Keratinocyte (primary cell): ENCODE results near the gene PLCXD1. TPM values are rescaled to one million over a fixed set of nuclear protein-coding genes. Genes with fewer than 3 reads are reported as not detected.

ENCODE experiments used
- DNase-seq: peaks from one replicate; pipeline ENCODE4 v3.0.0-alpha.2; 2011; ENCODE audit warnings: low read depth, missing footprints, low spot score
- FAIRE-seq: peaks from 2 replicates; lab custom pipeline; 2011; peaks lifted over from hg19 to GRCh38; lab: Jason Lieb, UNC
- H2AFZ ChIP-seq: 2 replicates; pipeline ENCODE4 v1.6.0; 2012; ENCODE audit warnings: low read length, control low read depth, inconsistent platforms; ENCODE audit not compliant: control insufficient read depth
- H3K27ac ChIP-seq: 2 replicates; pipeline ENCODE4 v1.5.1; 2011; ENCODE audit warnings: low read length; ENCODE audit not compliant: control insufficient read depth, insufficient read depth
- H3K27me3 ChIP-seq: 3 replicates; pipeline ENCODE4 v1.6.0; 2011; ENCODE audit warnings: low read length; ENCODE audit not compliant: control insufficient read depth, insufficient read depth; ENCODE audit errors: extremely low read depth
- H3K36me3 ChIP-seq, 2 experiments: 2 replicates in 1 of 2; 3 replicates in 1 of 2; pipeline ENCODE4 v1.5.1; 2011; ENCODE audit warnings: low read length in 2 of 2, mild to moderate bottlenecking in 1 of 2; ENCODE audit not compliant: control insufficient read depth in 2 of 2, insufficient read depth in 2 of 2; ENCODE audit errors: extremely low read depth in 1 of 2
- H3K4me1 ChIP-seq: 3 replicates; pipeline ENCODE4 v1.5.1; 2011; ENCODE audit warnings: low read length; ENCODE audit not compliant: control insufficient read depth, insufficient read depth; ENCODE audit errors: extremely low read depth
- H3K4me2 ChIP-seq: 3 replicates; pipeline ENCODE4 v1.6.0; 2011; ENCODE audit warnings: low read depth, low read length; ENCODE audit not compliant: control insufficient read depth, insufficient read depth; ENCODE audit errors: extremely low read depth
- H3K4me3 ChIP-seq, 3 experiments: fragments of 200-600 bp in 1 of 3; sonication (generic) in 1 of 3; 2 replicates in 2 of 3; 3 replicates in 1 of 3; pipeline ENCODE4 v1.5.1; 2011 to 2016; ENCODE audit warnings: low read length in 3 of 3, mild to moderate bottlenecking in 3 of 3, control low read depth in 2 of 3, inconsistent platforms in 1 of 3, low read depth in 1 of 3, mixed read lengths in 1 of 3, mixed run types in 1 of 3, moderate library complexity in 1 of 3; ENCODE audit not compliant: control insufficient read depth in 2 of 3, insufficient read depth in 2 of 3; ENCODE audit errors: extremely low read depth in 1 of 3
- H3K79me2 ChIP-seq: 2 replicates; pipeline ENCODE4 v1.6.0; 2012; ENCODE audit warnings: low read length; ENCODE audit not compliant: control insufficient read depth, insufficient read depth
- H3K9ac ChIP-seq: 3 replicates; pipeline ENCODE4 v1.6.0; 2011; ENCODE audit warnings: low read length; ENCODE audit not compliant: control insufficient read depth, insufficient read depth; ENCODE audit errors: extremely low read depth
- H3K9me1 ChIP-seq: 3 replicates; pipeline ENCODE4 v1.6.0; 2011; ENCODE audit warnings: low read length; ENCODE audit not compliant: control insufficient read depth, insufficient read depth; ENCODE audit errors: extremely low read depth
- H3K9me3 ChIP-seq: 2 replicates; pipeline ENCODE4 v1.5.1; 2012; ENCODE audit warnings: low read depth, low read length; ENCODE audit not compliant: control insufficient read depth
- H4K20me1 ChIP-seq: 3 replicates; pipeline ENCODE4 v1.6.0; 2011; ENCODE audit warnings: low read length; ENCODE audit not compliant: control insufficient read depth, insufficient read depth; ENCODE audit errors: extremely low read depth
- EZH2 ChIP-seq: IDR thresholded peaks from one replicate; pipeline ENCODE4 v1.6.1; 2012; ENCODE audit warnings: inconsistent platforms, mild to moderate bottlenecking, low read length, moderate library complexity
- dilution Hi-C: fragments of 300-500 bp; cut with MboI; formaldehyde crosslinking; loops from one replicate; pipeline ENCODE4 v1.7.0; 2020; ENCODE audit warnings: low sequenced_read_pairs; ENCODE audit not compliant: extremely low pct_ligation_motif_present
- polyA plus RNA-seq, 5 experiments: library from polyadenylated mRNA; depleted of rRNA in 3 of 5; stranded (reverse) in 3 of 5; stranded (forward) in 1 of 5; unstranded in 1 of 5; fragments of >200 nt; gene quantifications; 1 replicate in 1 of 5; 2 replicates in 3 of 5; 3 replicates in 1 of 5; pipeline versions ENCODE4 v1.2.1 to v1.2.3, GENCODE V29; 2011 to 2012; ENCODE audit warnings: missing spikeins in 2 of 5, low read depth in 1 of 5, low replicate concordance in 1 of 5
- TF ChIP-seq, protein P1 (sequence below), 3 experiments: IDR thresholded peaks in 1 of 3; conservative IDR thresholded peaks in 1 of 3; optimal IDR thresholded peaks in 1 of 3; 2 replicates in 2 of 3; 3 replicates in 1 of 3; pipeline versions ENCODE3 to v1.5.1; 2011; ENCODE audit warnings: low read length in 3 of 3, mild to moderate bottlenecking in 3 of 3, moderate library complexity in 2 of 3, control low read depth in 1 of 3, inconsistent platforms in 1 of 3; ENCODE audit not compliant: insufficient read depth in 2 of 3; ENCODE audit errors: extremely low read depth in 1 of 3

The PLCXD1 gene
- polyA plus RNA-seq, 1 donor (not counting 4 experiments of a cell fraction or from before 2014, with no cell fraction given), result 6.3 TPM

DNA sequence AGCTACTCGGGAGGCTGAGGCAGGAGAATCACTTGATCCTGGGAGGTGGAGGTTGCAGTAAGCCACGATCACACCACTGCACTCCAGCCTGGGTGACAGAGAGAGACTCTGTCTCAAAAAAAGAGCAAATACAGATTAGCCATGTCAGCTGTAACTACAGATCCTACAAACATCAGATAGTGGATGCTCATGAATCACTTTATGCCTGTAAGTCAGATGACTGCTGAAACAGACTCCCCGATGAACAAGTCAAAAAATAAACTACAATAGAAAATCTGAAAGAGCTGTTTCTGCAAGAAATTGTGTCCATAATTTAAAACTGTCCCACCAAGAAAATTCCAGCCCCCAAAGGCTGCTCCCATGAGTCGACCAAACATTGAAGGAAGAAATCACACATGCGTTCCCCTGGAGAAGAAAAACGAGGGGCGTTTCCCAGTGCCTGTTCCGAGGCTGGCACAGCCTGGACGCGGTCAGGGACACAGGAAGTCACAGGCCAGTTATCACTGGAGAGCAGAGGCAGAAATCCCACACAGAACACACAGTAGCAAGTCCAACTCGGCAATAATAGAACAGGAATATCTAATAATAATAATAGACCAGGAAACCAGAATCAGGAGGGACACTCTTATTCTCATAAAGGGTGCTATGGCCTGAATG is 67.4 kb downstream of the PLCXD1 start:
- no peak overlapping the region for H2AFZ ChIP-seq
- H3K79me2 ChIP-seq, result no peaks in the 10 kb centered on the region
- no peaks in the 10 kb centered on the region for H3K4me1 ChIP-seq
- no peaks in the 10 kb centered on the region for H4K20me1 ChIP-seq
- DNase-seq (no peak), FAIRE-seq (no peak)
- H3K27me3 ChIP-seq, result no peaks in the 10 kb centered on the region
- no peaks in the 10 kb centered on the region for H3K9me3 ChIP-seq
- H3K9me1 ChIP-seq, result no peaks in the 10 kb centered on the region
- no peak for TF ChIP-seq EZH2
- TF ChIP-seq, protein P1, sequence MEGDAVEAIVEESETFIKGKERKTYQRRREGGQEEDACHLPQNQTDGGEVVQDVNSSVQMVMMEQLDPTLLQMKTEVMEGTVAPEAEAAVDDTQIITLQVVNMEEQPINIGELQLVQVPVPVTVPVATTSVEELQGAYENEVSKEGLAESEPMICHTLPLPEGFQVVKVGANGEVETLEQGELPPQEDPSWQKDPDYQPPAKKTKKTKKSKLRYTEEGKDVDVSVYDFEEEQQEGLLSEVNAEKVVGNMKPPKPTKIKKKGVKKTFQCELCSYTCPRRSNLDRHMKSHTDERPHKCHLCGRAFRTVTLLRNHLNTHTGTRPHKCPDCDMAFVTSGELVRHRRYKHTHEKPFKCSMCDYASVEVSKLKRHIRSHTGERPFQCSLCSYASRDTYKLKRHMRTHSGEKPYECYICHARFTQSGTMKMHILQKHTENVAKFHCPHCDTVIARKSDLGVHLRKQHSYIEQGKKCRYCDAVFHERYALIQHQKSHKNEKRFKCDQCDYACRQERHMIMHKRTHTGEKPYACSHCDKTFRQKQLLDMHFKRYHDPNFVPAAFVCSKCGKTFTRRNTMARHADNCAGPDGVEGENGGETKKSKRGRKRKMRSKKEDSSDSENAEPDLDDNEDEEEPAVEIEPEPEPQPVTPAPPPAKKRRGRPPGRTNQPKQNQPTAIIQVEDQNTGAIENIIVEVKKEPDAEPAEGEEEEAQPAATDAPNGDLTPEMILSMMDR (optimal IDR thresholded peaks at IDR 0.05 in 1 of 3, IDR thresholded peaks at IDR 0.05 in 1 of 3, conservative IDR thresholded peaks at IDR 0.05 in 1 of 3; ENCODE audit: extremely low read depth in 1 of 3, insufficient read depth in 2 of 3, low read length in 3 of 3), result no peak
- H3K9ac ChIP-seq, result no peak overlapping the region
- no peak overlapping the region for H3K27ac ChIP-seq
- dilution Hi-C loops, result no loop called here
- no peak overlapping the region for H3K4me3 ChIP-seq
- no peak overlapping the region for H3K4me2 ChIP-seq
- H3K36me3 ChIP-seq, result peaks cover 0 to 1% of the 10 kb centered on the region in 2 experiments

DNA sequence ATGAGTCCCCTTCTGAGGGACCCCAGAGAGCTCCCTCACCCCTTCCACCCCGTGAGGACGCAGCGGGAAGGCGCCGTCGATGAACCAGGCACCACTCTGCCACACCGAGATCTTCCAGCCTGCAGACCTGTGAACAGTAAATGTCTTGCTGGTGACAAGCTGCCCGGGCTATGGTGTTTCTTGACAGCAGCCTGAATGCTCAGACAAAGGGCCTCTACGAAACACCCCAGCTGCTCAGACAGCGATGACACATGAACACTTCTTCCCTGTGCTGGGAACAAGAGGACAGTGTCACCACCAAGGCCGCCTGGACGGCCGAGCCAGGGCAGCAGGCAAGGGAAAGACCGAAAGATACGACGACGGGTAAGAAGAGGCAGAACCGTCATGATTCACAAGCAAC is 68.0 kb downstream of the PLCXD1 start:
- no peak for FAIRE-seq
- TF ChIP-seq, protein P1 (optimal IDR thresholded peaks at IDR 0.05 in 1 of 3, IDR thresholded peaks at IDR 0.05 in 1 of 3, conservative IDR thresholded peaks at IDR 0.05 in 1 of 3; ENCODE audit: extremely low read depth in 1 of 3, insufficient read depth in 2 of 3, low read length in 3 of 3), result no peak
- no peak for TF ChIP-seq EZH2
- Histone ChIP-seq H3K4me1 (no peaks in the 10 kb centered on the region), H3K9me3 (no peaks in the 10 kb centered on the region), H3K4me2 (no peak overlapping the region), H3K79me2 (no peaks in the 10 kb centered on the region), H3K9me1 (no peaks in the 10 kb centered on the region), H3K27ac (no peak overlapping the region), H2AFZ (no peak overlapping the region), H3K4me3 (no peak overlapping the region), H3K36me3 (peaks cover 0 to 1% of the 10 kb centered on the region in 2 experiments), H3K9ac (no peak overlapping the region), H3K27me3 (no peaks in the 10 kb centered on the region), H4K20me1 (no peaks in the 10 kb centered on the region)
- dilution Hi-C loops, result no loop called here
- DNase-seq, result no peak
